Stimulated activated CD4-positive, alpha-beta T cell treated with anti-CD3 and anti-CD28 coated beads, TNF-alpha, amount 100 ng/mL, for 1 hour (primary cell): ENCODE measurements around the gene AUTS2.

Source experiments
- DNase-seq, 3 donors: peaks; one replicate each; pipeline ENCODE4 v3.0.0-alpha.2; 2020; ENCODE audit warnings: low read depth in 3 of 3, low spot score in 1 of 3

The AUTS2 gene

GRCh38 chr7:70436790-70437350 lies 838.6 kb downstream of the AUTS2 start:
- DNase-seq, result no peak

GRCh38 chr7:70439651-70440050 lies 841.4 kb downstream of the AUTS2 start:
- DNase-seq, result no peak

- no peak for DNase-seq
Measured at GRCh38 chr7:70446448-70447143, 848.3 kb downstream of the AUTS2 start.

- no peak for DNase-seq
Measured at GRCh38 chr7:70448312-70448906, 850.1 kb downstream of the AUTS2 start.

- no peak for DNase-seq
Measured at GRCh38 chr7:70450731-70451130, 852.5 kb downstream of the AUTS2 start.

GRCh38 chr7:70455925-70456324 lies 857.6 kb downstream of the AUTS2 start:
- no peak for DNase-seq

- DNase-seq, result no peak
Measured at GRCh38 chr7:70456719-70457118, 858.4 kb downstream of the AUTS2 start.

GRCh38 chr7:70457482-70457881 lies 859.2 kb downstream of the AUTS2 start:
- DNase-seq, result no peak

- no peak for DNase-seq
Measured at GRCh38 chr7:70457883-70458680, 859.8 kb downstream of the AUTS2 start.

- DNase-seq, result no peak
Measured at GRCh38 chr7:70458745-70459144, 860.5 kb downstream of the AUTS2 start.

GRCh38 chr7:70459546-70459945 lies 861.3 kb downstream of the AUTS2 start:
- DNase-seq, result no peak

- DNase-seq, result no peak
Measured at GRCh38 chr7:70460071-70460470, 861.8 kb downstream of the AUTS2 start.

- DNase-seq, result no peak
Measured at GRCh38 chr7:70460562-70460961, 862.3 kb downstream of the AUTS2 start.

GRCh38 chr7:70463352-70463938 lies 865.2 kb downstream of the AUTS2 start:
- no peak for DNase-seq

GRCh38 chr7:70466725-70467364 lies 868.6 kb downstream of the AUTS2 start:
- DNase-seq, result no peak

- no peak for DNase-seq
Measured at GRCh38 chr7:70470746-70471145, 872.5 kb downstream of the AUTS2 start.

GRCh38 chr7:70472601-70473237 lies 874.4 kb downstream of the AUTS2 start:
- no peak for DNase-seq

- DNase-seq, result no peak
Measured at GRCh38 chr7:70474639-70475234, 876.5 kb downstream of the AUTS2 start.

- DNase-seq, result no peak
Measured at GRCh38 chr7:70477036-70478010, 879.0 kb downstream of the AUTS2 start.
